ENCODE data around the gene RASAL2. TPM values are rescaled to one million over a fixed set of nuclear protein-coding genes. Genes with fewer than 3 reads are reported as not detected.
"Not testable (repeated sequence)": the region's sequence is repeated elsewhere in the genome, so short reads cannot be mapped to it uniquely, and the experiment has no call there.

Gene RASAL2
- total RNA-seq, 1 donor: 0.84 TPM

DNA sequence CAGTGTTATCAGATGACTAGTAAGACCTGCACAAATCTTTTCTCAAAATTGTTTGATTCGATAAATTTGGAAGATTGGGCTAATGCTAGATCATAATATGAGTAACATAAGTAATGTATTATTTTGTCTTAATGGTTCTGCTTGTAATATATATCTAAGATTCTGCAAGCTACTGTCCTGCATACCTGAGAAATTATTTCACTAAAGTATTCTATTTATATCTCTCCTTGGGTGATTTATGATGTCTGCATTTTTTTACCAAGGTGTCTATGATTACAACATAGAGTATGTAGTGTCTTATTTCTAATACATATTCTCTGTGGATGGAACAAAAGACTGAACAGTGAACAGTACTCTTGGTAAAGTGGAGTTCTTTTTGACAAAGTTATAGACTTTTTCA lies 236.2 kb downstream of the RASAL2 start:
- no peaks in the 10 kb centered on the region for H3K9me3 ChIP-seq (ENCODE audit: low read depth, low read length)
- no peaks in the 10 kb centered on the region for H3K27me3 ChIP-seq (ENCODE audit: insufficient read depth, low read length)
- no peak overlapping the region for H3K4me3 ChIP-seq (ENCODE audit: low read length)
- H3K4me1 ChIP-seq (ENCODE audit: insufficient read depth, low read length): no peaks in the 10 kb centered on the region

DNA sequence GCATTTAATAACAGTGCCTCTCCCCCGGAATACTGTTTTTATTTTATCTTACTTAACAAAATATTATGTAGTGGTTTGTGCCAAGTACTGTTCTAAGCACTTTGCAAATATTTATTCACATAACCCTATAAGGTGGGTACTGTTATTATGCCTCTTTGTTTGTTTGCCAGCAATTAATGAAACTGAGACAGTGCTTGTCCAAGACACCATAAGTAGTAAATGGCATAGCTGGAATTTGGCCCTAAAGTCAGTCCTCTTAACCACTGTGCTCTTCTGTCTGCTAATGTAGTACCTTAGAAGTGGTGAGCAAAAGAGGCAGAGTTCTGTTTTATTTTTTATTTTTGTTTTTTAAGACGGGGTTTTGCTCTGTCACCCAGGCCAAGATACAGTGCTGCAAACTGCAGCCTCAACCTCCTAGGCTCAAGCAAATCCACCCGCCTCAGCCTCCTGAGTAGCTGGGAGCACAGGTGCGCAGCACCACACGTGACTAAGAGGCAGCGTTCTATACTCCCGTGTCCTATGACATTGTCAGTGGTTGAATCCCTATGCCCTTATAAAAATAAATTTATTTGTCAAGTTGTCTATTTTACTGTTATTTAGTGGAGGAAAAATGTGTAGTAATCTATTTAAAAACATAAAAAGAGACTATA lies 237.1 kb downstream of the RASAL2 start:
- no peak overlapping the region for H3K4me3 ChIP-seq (ENCODE audit: low read length)
- no peaks in the 10 kb centered on the region for H3K4me1 ChIP-seq (ENCODE audit: insufficient read depth, low read length)
- H3K27me3 ChIP-seq (ENCODE audit: insufficient read depth, low read length): no peaks in the 10 kb centered on the region
- H3K9me3 ChIP-seq (ENCODE audit: low read depth, low read length): no peaks in the 10 kb centered on the region

- Histone ChIP-seq H3K9me3 (ENCODE audit: low read depth, low read length) (no peaks in the 10 kb centered on the region), H3K4me3 (ENCODE audit: low read length) (no peak overlapping the region), H3K4me1 (ENCODE audit: insufficient read depth, low read length) (no peaks in the 10 kb centered on the region), H3K27me3 (ENCODE audit: insufficient read depth, low read length) (no peaks in the 10 kb centered on the region)
These were observed 241.5 kb downstream of the RASAL2 start for GRCh38 chr1:178335426-178335825.

DNA sequence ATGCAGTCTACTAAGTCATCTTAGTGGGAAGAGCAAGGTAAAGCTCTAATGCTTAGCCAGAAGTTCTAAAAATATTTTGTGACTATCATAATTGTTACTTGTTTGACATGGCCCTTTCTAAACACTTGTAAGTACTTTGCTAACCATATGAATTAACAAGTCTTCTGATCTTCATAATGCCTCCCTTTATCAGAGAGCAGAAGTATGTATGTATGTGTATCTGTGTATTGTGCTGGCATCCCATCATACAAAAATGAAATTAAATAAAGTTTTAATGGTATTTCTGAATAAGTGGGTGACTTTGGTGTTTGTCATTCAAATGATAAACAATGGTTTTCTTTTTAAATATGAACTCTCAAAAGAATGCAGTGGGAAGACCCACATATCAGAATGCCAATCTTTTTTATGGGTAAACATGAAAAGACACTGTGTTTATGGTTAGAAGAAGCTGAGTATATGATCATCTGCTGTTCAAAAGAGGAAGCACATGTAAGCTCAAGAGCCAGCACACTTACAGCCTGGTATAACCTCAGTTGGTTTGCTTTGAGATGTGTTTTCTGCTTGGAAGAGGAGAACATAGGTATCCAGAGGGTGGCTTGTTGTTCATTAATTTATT lies 243.3 kb downstream of the RASAL2 start:
- H3K9me3 ChIP-seq (ENCODE audit: low read depth, low read length): no peaks in the 10 kb centered on the region
- H3K4me3 ChIP-seq (ENCODE audit: low read length): no peak overlapping the region
- H3K4me1 ChIP-seq (ENCODE audit: insufficient read depth, low read length): no peaks in the 10 kb centered on the region
- no peaks in the 10 kb centered on the region for H3K27me3 ChIP-seq (ENCODE audit: insufficient read depth, low read length)

- H3K27me3 ChIP-seq (ENCODE audit: insufficient read depth, low read length): no peaks in the 10 kb centered on the region
- H3K9me3 ChIP-seq (ENCODE audit: low read depth, low read length): no peaks in the 10 kb centered on the region
- peaks cover 6% of the 10 kb centered on the region for H3K4me1 ChIP-seq (ENCODE audit: insufficient read depth, low read length)
- H3K4me3 ChIP-seq (ENCODE audit: low read length): no peak overlapping the region
These were observed 245.9 kb downstream of the RASAL2 start for GRCh38 chr1:178339834-178340233.

- Histone ChIP-seq H3K27me3 (ENCODE audit: insufficient read depth, low read length) (no peaks in the 10 kb centered on the region), H3K4me3 (ENCODE audit: low read length) (no peak overlapping the region), H3K4me1 (ENCODE audit: insufficient read depth, low read length) (peaks cover 20% of the 10 kb centered on the region), H3K9me3 (ENCODE audit: low read depth, low read length) (no peaks in the 10 kb centered on the region)
These were observed 247.5 kb downstream of the RASAL2 start for GRCh38 chr1:178341261-178341956.

GRCh38 chr1:178342745-178343144 lies 248.8 kb downstream of the RASAL2 start:
- no peaks in the 10 kb centered on the region for H3K27me3 ChIP-seq (ENCODE audit: insufficient read depth, low read length)
- H3K9me3 ChIP-seq (ENCODE audit: low read depth, low read length): no peaks in the 10 kb centered on the region
- no peak overlapping the region for H3K4me3 ChIP-seq (ENCODE audit: low read length)
- H3K4me1 ChIP-seq (ENCODE audit: insufficient read depth, low read length): peaks cover 20% of the 10 kb centered on the region

- no peak overlapping the region for H3K4me3 ChIP-seq (ENCODE audit: low read length)
- H3K9me3 ChIP-seq (ENCODE audit: low read depth, low read length): no peaks in the 10 kb centered on the region
- H3K27me3 ChIP-seq (ENCODE audit: insufficient read depth, low read length): no peaks in the 10 kb centered on the region
- peaks cover 20% of the 10 kb centered on the region for H3K4me1 ChIP-seq (ENCODE audit: insufficient read depth, low read length)
These were observed 250.7 kb downstream of the RASAL2 start for GRCh38 chr1:178344513-178345091.

GRCh38 chr1:178345238-178345637 lies 251.3 kb downstream of the RASAL2 start:
- Histone ChIP-seq H3K9me3 (ENCODE audit: low read depth, low read length) (no peaks in the 10 kb centered on the region), H3K4me3 (ENCODE audit: low read length) (no peak overlapping the region), H3K27me3 (ENCODE audit: insufficient read depth, low read length) (no peaks in the 10 kb centered on the region), H3K4me1 (ENCODE audit: insufficient read depth, low read length) (peaks cover 20% of the 10 kb centered on the region)

GRCh38 chr1:178345807-178346206 lies 251.9 kb downstream of the RASAL2 start:
- peaks cover 20% of the 10 kb centered on the region for H3K4me1 ChIP-seq (ENCODE audit: insufficient read depth, low read length)
- no peaks in the 10 kb centered on the region for H3K9me3 ChIP-seq (ENCODE audit: low read depth, low read length)
- H3K4me3 ChIP-seq (ENCODE audit: low read length): no peak overlapping the region
- H3K27me3 ChIP-seq (ENCODE audit: insufficient read depth, low read length): no peaks in the 10 kb centered on the region

- Histone ChIP-seq H3K9me3 (ENCODE audit: low read depth, low read length) (no peaks in the 10 kb centered on the region), H3K4me3 (ENCODE audit: low read length) (no peak overlapping the region), H3K4me1 (ENCODE audit: insufficient read depth, low read length) (peaks cover 14% of the 10 kb centered on the region), H3K27me3 (ENCODE audit: insufficient read depth, low read length) (no peaks in the 10 kb centered on the region)
These were observed 255.9 kb downstream of the RASAL2 start for GRCh38 chr1:178349801-178350200.

DNA sequence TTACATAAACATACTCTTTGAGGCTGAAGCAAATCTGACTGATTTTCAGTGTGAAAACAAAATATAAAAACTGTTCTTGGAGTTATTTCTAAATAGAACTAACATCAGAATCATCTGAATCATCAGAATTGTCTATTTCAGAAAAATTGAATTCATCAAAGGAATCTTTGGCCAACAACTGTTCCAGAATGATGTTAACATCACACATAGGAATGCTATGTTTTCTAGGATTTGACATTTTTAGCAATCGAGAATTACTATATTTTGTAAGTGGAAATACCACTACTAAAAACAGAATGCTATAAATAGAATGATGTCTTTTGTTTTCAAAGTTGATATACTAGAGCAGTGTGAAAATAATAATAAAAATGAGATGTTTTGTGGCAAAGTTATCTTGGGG lies 258.0 kb downstream of the RASAL2 start:
- H3K9me3 ChIP-seq (ENCODE audit: low read depth, low read length); H3K4me1 ChIP-seq (ENCODE audit: insufficient read depth, low read length); H3K27me3 ChIP-seq (ENCODE audit: insufficient read depth, low read length); H3K4me3 ChIP-seq (ENCODE audit: low read length): not testable (repeated sequence)

GRCh38 chr1:178352790-178353416 lies 259.0 kb downstream of the RASAL2 start:
- Histone ChIP-seq H3K9me3 (ENCODE audit: low read depth, low read length) (no peaks in the 10 kb centered on the region), H3K4me3 (ENCODE audit: low read length) (no peak overlapping the region)

DNA sequence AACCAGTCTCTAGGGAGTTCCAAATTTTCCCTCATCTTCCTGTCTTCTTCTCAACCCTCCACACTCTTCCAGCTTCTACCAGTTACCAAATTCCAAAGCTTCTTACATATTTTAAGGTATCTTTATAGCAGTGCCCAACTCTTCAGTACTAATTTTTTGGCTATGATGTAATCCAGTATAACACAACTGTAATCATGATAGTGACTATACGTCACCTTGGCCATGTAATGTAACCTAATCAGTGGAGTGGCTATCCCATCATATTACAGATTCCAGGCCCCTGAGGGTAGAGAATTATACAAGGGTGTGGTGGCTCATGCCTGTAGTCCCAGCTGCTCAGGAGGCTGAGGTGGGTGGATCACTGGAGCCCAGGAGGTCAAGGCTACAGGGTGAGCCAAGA lies 259.6 kb downstream of the RASAL2 start:
- H3K27me3 ChIP-seq (ENCODE audit: insufficient read depth, low read length): no peaks in the 10 kb centered on the region
- H3K4me1 ChIP-seq (ENCODE audit: insufficient read depth, low read length): no peaks in the 10 kb centered on the region
- H3K4me3 ChIP-seq (ENCODE audit: low read length): no peak overlapping the region
- H3K9me3 ChIP-seq (ENCODE audit: low read depth, low read length): no peaks in the 10 kb centered on the region

More at GRCh38 chr1:178352790-178353416, 259.0 kb downstream of the RASAL2 start:
- Histone ChIP-seq H3K4me1 (ENCODE audit: insufficient read depth, low read length) (no peaks in the 10 kb centered on the region), H3K27me3 (ENCODE audit: insufficient read depth, low read length) (no peaks in the 10 kb centered on the region)

DNA sequence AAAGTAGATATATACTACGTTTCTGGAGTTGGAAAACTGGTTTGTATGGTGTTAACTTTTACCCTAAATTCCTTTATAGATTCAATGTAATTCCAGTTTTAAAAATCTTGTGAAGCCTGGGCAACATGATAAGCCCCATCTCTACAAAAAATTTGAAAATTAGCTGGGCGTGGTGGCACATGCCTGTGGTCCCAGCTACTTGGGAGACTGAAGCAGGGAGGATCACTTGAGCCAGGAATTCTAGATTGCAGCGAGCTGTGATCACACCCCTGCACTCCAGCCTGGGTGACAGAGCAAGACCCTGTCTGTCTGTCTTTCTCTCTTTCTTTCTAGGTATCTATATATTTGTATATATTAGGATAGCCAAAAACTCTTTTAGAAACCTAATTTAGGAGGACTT lies 260.9 kb downstream of the RASAL2 start:
- Histone ChIP-seq H3K4me1 (ENCODE audit: insufficient read depth, low read length) (no peaks in the 10 kb centered on the region), H3K4me3 (ENCODE audit: low read length) (no peak overlapping the region), H3K27me3 (ENCODE audit: insufficient read depth, low read length) (no peaks in the 10 kb centered on the region), H3K9me3 (ENCODE audit: low read depth, low read length) (no peaks in the 10 kb centered on the region)
